Activated CD8-positive, alpha-beta memory T cell treated with anti-CD3 and anti-CD28 coated beads, Interleukin-2, amount 50 U/mL, for 1 hour (primary cell): ENCODE results near the gene ALCAM.

Source experiments
- DNase-seq: peaks from one replicate; pipeline ENCODE4 v3.0.0-alpha.2; 2020; ENCODE audit errors: extremely low read depth

Gene ALCAM

GRCh38 chr3:105490045-105490444, 123.3 kb downstream of the ALCAM start:
- DNase-seq, result no peak

- no peak for DNase-seq
Observed at GRCh38 chr3:105493305-105493892, 126.7 kb downstream of the ALCAM start.

GRCh38 chr3:105495021-105495420, 128.3 kb downstream of the ALCAM start:
- no peak for DNase-seq

- DNase-seq, result no peak
Observed at GRCh38 chr3:105496343-105496742, 129.6 kb downstream of the ALCAM start.

- no peak for DNase-seq
Observed at GRCh38 chr3:105497386-105497785, 130.7 kb downstream of the ALCAM start.

GRCh38 chr3:105499961-105500360, 133.3 kb downstream of the ALCAM start:
- DNase-seq, result no peak

GRCh38 chr3:105502333-105502732, 135.6 kb downstream of the ALCAM start:
- DNase-seq, result no peak

GRCh38 chr3:105503191-105503593, 136.5 kb downstream of the ALCAM start:
- DNase-seq, result no peak

GRCh38 chr3:105504440-105504951, 137.8 kb downstream of the ALCAM start:
- DNase-seq, result no peak

- DNase-seq, result no peak
Observed at GRCh38 chr3:105505170-105505569, 138.5 kb downstream of the ALCAM start.

GRCh38 chr3:105511031-105511430, 144.3 kb downstream of the ALCAM start:
- DNase-seq, result no peak

GRCh38 chr3:105512061-105512460, 145.4 kb downstream of the ALCAM start:
- no peak for DNase-seq

GRCh38 chr3:105513042-105513441, 146.3 kb downstream of the ALCAM start:
- DNase-seq, result no peak

- DNase-seq, result no peak
Observed at GRCh38 chr3:105513886-105514285, 147.2 kb downstream of the ALCAM start.

- DNase-seq, result no peak
Observed at GRCh38 chr3:105515372-105515771, 148.7 kb downstream of the ALCAM start.

GRCh38 chr3:105516972-105517371, 150.3 kb downstream of the ALCAM start:
- no peak for DNase-seq

GRCh38 chr3:105518203-105518602, 151.5 kb downstream of the ALCAM start:
- DNase-seq, result no peak

GRCh38 chr3:105518806-105519418, 152.2 kb downstream of the ALCAM start:
- DNase-seq, result peak; percentile 0

GRCh38 chr3:105521770-105522169, 155.1 kb downstream of the ALCAM start:
- DNase-seq, result no peak

GRCh38 chr3:105523501-105523900, 156.8 kb downstream of the ALCAM start:
- no peak for DNase-seq

- no peak for DNase-seq
Observed at GRCh38 chr3:105525531-105525930, 158.8 kb downstream of the ALCAM start.

GRCh38 chr3:105526360-105527111, 159.8 kb downstream of the ALCAM start:
- no peak for DNase-seq

- no peak for DNase-seq
Observed at GRCh38 chr3:105527535-105527934, 160.8 kb downstream of the ALCAM start.
